Trophoblast cell (in vitro differentiated cells and primary cell): ENCODE data around the gene MZB1.
A peak's percentile ranks its signal among the peaks of the same experiment; 100 is the strongest.

ENCODE experiments used
- DNase-seq, 2 donors: peaks; one replicate each; pipeline ENCODE4 v3.0.0-alpha.2; 2016
- H2AFZ ChIP-seq: 2 replicates; pipeline ENCODE4 v1.6.1; 2013; ENCODE audit warnings: low read length, moderate library complexity, mild to moderate bottlenecking; ENCODE audit not compliant: insufficient read depth, poor library complexity
- H2AK5ac ChIP-seq: 2 replicates; pipeline ENCODE4 v1.6.1; 2013; ENCODE audit warnings: mild to moderate bottlenecking, low read length
- H2BK120ac ChIP-seq: 2 replicates; pipeline ENCODE4 v1.6.1; 2013; ENCODE audit warnings: low read length, mild to moderate bottlenecking, moderate library complexity; ENCODE audit not compliant: insufficient read depth, poor library complexity
- H2BK12ac ChIP-seq: 2 replicates; pipeline ENCODE4 v1.6.1; 2013; ENCODE audit warnings: mild to moderate bottlenecking, low read length, moderate library complexity
- H2BK5ac ChIP-seq: 2 replicates; pipeline ENCODE4 v1.6.1; 2013; ENCODE audit warnings: low read length, low read depth, moderate library complexity, mild to moderate bottlenecking; ENCODE audit not compliant: poor library complexity
- H3K14ac ChIP-seq: 2 replicates; pipeline ENCODE4 v1.6.1; 2013; ENCODE audit warnings: mild to moderate bottlenecking, low read length
- H3K18ac ChIP-seq: 2 replicates; pipeline ENCODE4 v1.6.1; 2013; ENCODE audit warnings: mild to moderate bottlenecking, low read length
- H3K23ac ChIP-seq: 2 replicates; pipeline ENCODE4 v1.6.1; 2013; ENCODE audit warnings: low read length
- H3K27ac ChIP-seq: 2 replicates; pipeline ENCODE4 v1.5.1; 2013; ENCODE audit warnings: low read depth, mild to moderate bottlenecking, inconsistent platforms, low read length, moderate library complexity
- H3K27me3 ChIP-seq: 2 replicates; pipeline ENCODE4 v1.6.1; 2013; ENCODE audit warnings: inconsistent platforms, mild to moderate bottlenecking, low read length, moderate library complexity; ENCODE audit not compliant: insufficient read depth
- H3K36me3 ChIP-seq, 2 experiments: 1 replicate in 1 of 2; 2 replicates in 1 of 2; pipeline ENCODE4 v1.6.1; 2013; ENCODE audit warnings: low read length in 2 of 2, mild to moderate bottlenecking in 2 of 2, moderate library complexity in 1 of 2; ENCODE audit not compliant: insufficient read depth in 2 of 2, control insufficient read depth in 1 of 2
- H3K4ac ChIP-seq: 2 replicates; pipeline ENCODE4 v1.6.1; 2013; ENCODE audit warnings: low read depth, mild to moderate bottlenecking, low read length, moderate library complexity
- H3K4me1 ChIP-seq, 2 experiments: 1 replicate in 1 of 2; 2 replicates in 1 of 2; pipeline ENCODE4 v1.6.1; 2013; ENCODE audit warnings: low read length in 2 of 2, mild to moderate bottlenecking in 2 of 2, moderate library complexity in 1 of 2; ENCODE audit not compliant: insufficient read depth in 2 of 2, control insufficient read depth in 1 of 2
- H3K4me2 ChIP-seq: 2 replicates; pipeline ENCODE4 v1.6.1; 2013; ENCODE audit warnings: inconsistent platforms, mild to moderate bottlenecking, low read length, moderate library complexity
- H3K4me3 ChIP-seq: 2 replicates; pipeline ENCODE4 v1.5.1; 2013; ENCODE audit warnings: mild to moderate bottlenecking, low read depth, low read length, inconsistent platforms
- H3K79me1 ChIP-seq: one replicate; pipeline ENCODE4 v1.6.1; 2013; ENCODE audit warnings: low read length
- H3K79me2 ChIP-seq: 2 replicates; pipeline ENCODE4 v1.6.1; 2013; ENCODE audit warnings: low read length, mild to moderate bottlenecking; ENCODE audit not compliant: control insufficient read depth, insufficient read depth, poor library complexity
- H3K9ac ChIP-seq: 2 replicates; pipeline ENCODE4 v1.6.1; 2013; ENCODE audit warnings: mild to moderate bottlenecking, low read length
- H3K9me3 ChIP-seq: 2 replicates; pipeline ENCODE4 v1.6.1; 2013; ENCODE audit warnings: low read depth, mild to moderate bottlenecking, control low read depth, inconsistent platforms, low read length; ENCODE audit not compliant: insufficient read depth
- H4K12ac ChIP-seq: 2 replicates; pipeline ENCODE4 v1.6.1; 2013; ENCODE audit warnings: low read depth, mild to moderate bottlenecking, low read length, moderate library complexity
- H4K8ac ChIP-seq: 2 replicates; pipeline ENCODE4 v1.6.1; 2013; ENCODE audit warnings: low read depth, mild to moderate bottlenecking, low read length, moderate library complexity
- H4K91ac ChIP-seq: one replicate; pipeline ENCODE4 v1.6.1; 2013; ENCODE audit warnings: low read depth, mild to moderate bottlenecking, low read length, moderate library complexity
- WGBS: extraction: QIAGEN DNeasy Blood & Tissue Kit; methylation state at CpG from one replicate; pipeline ENCODE4 v1.1.7; 2013; ENCODE audit warnings: missing lambda C conversion rate; ENCODE audit not compliant: insufficient read length, insufficient coverage; ENCODE audit errors: extremely low coverage; 5-methylcytosine and 5-hydroxymethylcytosine counted together

Gene MZB1

DNA sequence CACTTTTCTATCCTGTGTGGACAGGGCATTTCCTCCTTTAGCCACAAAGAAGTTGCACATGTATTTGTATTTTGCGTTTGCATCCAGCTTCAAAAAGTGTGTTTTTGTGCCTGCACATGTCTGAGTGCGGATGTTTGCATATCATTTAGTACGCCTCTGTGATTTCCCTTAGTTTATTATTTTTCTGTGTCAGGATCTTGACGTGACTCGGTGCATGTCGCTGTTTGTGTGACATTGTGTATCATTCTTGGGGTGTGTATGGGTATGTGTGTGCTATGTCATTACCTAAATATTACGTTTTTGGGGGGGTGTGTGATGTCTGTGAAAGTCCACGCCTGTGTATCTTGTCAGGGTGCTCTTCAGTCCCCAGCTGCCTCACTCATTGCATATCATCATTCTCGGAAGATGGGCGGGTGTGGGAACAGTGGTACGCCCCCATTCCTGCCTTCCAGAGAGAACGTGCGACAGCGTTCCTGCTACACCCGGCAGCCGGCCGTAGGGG lies 48.5 kb downstream of the MZB1 start:
- no peak overlapping the region for H2BK5ac ChIP-seq
- peaks cover 0 to 4% of the 10 kb centered on the region in 2 experiments for H3K4me1 ChIP-seq
- peaks cover 2% of the 10 kb centered on the region for H3K9me3 ChIP-seq
- peak in 1 of 2 donors; percentile 10 for DNase-seq
- H3K79me1 ChIP-seq, result peaks cover 4% of the 10 kb centered on the region
- H3K18ac ChIP-seq, result no peak overlapping the region
- no peak overlapping the region for H3K4ac ChIP-seq
- H4K8ac ChIP-seq, result peak overlapping the region; percentile 4
- H3K36me3 ChIP-seq, result peaks cover 0 to 2% of the 10 kb centered on the region in 2 experiments
- H3K27ac ChIP-seq, result no peak overlapping the region
- peak overlapping the region; percentile 42 for H2AFZ ChIP-seq
- H3K4me2 ChIP-seq, result peak overlapping the region; percentile 100
- no peak overlapping the region for H2BK120ac ChIP-seq
- no peak overlapping the region for H3K23ac ChIP-seq
- peaks cover 8% of the 10 kb centered on the region for H3K79me2 ChIP-seq
- peak overlapping the region; percentile 60 for H3K4me3 ChIP-seq
- no peaks in the 10 kb centered on the region for H3K27me3 ChIP-seq
- no CpG with 5 or more reads among the region's 17 CpGs for WGBS
- H2AK5ac ChIP-seq, result no peak overlapping the region
- peak overlapping the region; percentile 73 for H3K9ac ChIP-seq
- H3K14ac ChIP-seq, result no peak overlapping the region
- no peak overlapping the region for H2BK12ac ChIP-seq
- H4K12ac ChIP-seq, result no peak overlapping the region
- no peak overlapping the region for H4K91ac ChIP-seq

DNA sequence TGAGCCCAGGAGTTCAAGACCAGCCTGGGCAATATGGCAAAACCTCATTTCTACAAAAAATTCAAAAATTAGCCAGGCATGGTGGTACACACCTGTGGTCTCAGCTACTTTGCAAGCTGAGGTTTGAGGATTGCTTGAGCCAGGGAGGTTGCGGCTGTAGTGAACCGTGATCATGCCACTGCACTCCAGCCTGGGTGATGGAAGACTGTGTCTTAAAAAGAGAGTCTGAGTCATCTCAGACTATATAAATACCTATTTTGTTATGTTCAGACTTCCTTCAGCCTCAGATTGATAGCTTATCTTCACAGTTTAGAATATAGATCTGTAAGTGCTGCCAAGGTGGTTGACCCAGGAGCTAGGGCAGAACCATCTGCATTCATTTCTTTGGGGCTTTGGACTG lies 49.7 kb downstream of the MZB1 start:
- DNase-seq, result no peak
- H3K27ac ChIP-seq, result no peak overlapping the region
- peaks cover 8% of the 10 kb centered on the region for H3K79me2 ChIP-seq
- H3K9me3 ChIP-seq, result peaks cover 2% of the 10 kb centered on the region
- no CpG with 5 or more reads among the region's 2 CpGs for WGBS
- H3K4ac ChIP-seq, result no peak overlapping the region
- H2BK12ac ChIP-seq, result no peak overlapping the region
- H3K9ac ChIP-seq, result no peak overlapping the region
- no peak overlapping the region for H2AFZ ChIP-seq
- H4K12ac ChIP-seq, result no peak overlapping the region
- no peak overlapping the region for H3K14ac ChIP-seq
- no peak overlapping the region for H2BK120ac ChIP-seq
- H3K79me1 ChIP-seq, result peaks cover 4% of the 10 kb centered on the region
- no peak overlapping the region for H3K4me2 ChIP-seq
- H3K18ac ChIP-seq, result no peak overlapping the region
- no peak overlapping the region for H4K91ac ChIP-seq
- no peak overlapping the region for H2BK5ac ChIP-seq
- no peak overlapping the region for H3K4me3 ChIP-seq
- H3K36me3 ChIP-seq, result peaks cover 0 to 2% of the 10 kb centered on the region in 2 experiments
- H2AK5ac ChIP-seq, result no peak overlapping the region
- H3K23ac ChIP-seq, result no peak overlapping the region
- H3K4me1 ChIP-seq, result peaks cover 0 to 4% of the 10 kb centered on the region in 2 experiments
- H3K27me3 ChIP-seq, result no peaks in the 10 kb centered on the region
- no peak overlapping the region for H4K8ac ChIP-seq
